ENCODE measurements around the gene CEP41. TPM values are rescaled to one million over a fixed set of nuclear protein-coding genes. Genes with fewer than 3 reads are reported as not detected.
A peak's percentile ranks its signal among the peaks of the same experiment; 100 is the strongest.

Gene CEP41
- total RNA-seq, 1 donor from 2014 or later = 10.0 TPM

DNA sequence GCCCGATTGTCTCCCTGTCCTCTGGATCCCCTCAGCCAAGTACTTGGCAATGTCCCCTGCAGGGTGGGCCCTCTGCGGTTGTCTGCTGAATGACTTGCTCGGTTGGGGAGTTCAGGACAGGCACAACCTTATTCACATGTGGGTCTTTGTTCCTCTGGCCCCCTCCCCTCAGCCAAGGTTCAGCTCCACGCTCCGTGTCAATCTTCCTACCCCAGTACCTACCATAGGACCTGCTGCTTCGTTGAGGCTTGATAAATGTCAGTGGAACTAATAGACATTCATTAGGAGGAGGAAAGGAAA lies 89.1 kb downstream of the CEP41 start:
- Histone ChIP-seq H3K4me3 (no peak overlapping the region), H3K9me3 (no peaks in the 10 kb centered on the region), H3K27me3 (ENCODE audit: low read depth) (no peaks in the 10 kb centered on the region), H3K27ac (peak overlapping the region; percentile 61), H3K4me1 (peaks cover 23% of the 10 kb centered on the region), H3K36me3 (no peaks in the 10 kb centered on the region)
- TF ChIP-seq, protein P1, sequence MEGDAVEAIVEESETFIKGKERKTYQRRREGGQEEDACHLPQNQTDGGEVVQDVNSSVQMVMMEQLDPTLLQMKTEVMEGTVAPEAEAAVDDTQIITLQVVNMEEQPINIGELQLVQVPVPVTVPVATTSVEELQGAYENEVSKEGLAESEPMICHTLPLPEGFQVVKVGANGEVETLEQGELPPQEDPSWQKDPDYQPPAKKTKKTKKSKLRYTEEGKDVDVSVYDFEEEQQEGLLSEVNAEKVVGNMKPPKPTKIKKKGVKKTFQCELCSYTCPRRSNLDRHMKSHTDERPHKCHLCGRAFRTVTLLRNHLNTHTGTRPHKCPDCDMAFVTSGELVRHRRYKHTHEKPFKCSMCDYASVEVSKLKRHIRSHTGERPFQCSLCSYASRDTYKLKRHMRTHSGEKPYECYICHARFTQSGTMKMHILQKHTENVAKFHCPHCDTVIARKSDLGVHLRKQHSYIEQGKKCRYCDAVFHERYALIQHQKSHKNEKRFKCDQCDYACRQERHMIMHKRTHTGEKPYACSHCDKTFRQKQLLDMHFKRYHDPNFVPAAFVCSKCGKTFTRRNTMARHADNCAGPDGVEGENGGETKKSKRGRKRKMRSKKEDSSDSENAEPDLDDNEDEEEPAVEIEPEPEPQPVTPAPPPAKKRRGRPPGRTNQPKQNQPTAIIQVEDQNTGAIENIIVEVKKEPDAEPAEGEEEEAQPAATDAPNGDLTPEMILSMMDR (IDR thresholded peaks at IDR 0.05) = no peak
- ATAC-seq = peak in 1 of 2 donors; percentile 4
- DNase-seq = no peak
- intact Hi-C loops (cut with DNase I) = no loop called here

DNA sequence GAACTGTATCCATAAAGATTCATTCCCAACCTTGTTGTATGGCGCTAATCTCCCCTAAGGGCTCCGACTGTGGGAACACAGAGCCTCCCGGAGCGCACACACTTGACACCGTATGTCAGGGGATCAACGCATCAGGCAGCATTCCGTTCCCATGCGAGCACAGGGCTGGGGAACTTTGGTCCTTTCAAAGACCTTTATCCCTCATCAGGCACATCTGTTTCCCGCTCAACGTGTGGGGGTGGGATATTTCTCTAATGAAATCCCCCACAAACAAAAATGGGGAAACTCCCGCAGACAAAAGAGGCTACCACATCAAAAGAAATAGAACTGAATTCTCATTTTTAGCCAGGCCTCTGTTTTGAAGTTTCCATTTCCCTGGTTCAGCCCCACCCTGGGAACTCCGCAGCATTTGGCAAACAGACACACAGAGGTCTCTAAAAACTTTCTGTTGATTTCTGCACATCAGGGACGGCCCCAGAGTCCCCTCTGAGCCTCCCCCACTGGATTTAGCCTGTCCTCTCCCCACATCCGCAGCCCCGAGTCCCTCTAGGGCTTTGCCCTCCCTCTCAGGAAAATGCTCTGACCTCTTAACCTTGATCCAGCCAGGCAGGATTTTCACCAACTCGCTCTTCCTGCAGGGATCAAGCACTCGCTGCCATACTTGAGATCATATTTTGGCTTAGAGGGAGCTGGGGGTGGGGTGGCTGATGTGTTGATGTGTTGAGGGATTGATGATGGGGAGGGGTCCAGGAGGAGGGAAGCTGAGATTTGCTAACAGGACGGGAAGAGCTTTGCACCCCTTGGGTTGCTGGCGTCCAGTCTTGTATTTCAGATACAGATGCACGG lies 89.6 kb downstream of the CEP41 start:
- Histone ChIP-seq H3K4me1 (peaks cover 19% of the 10 kb centered on the region), H3K4me3 (no peak overlapping the region), H3K27ac (peak overlapping the region; percentile 61), H3K36me3 (no peaks in the 10 kb centered on the region), H3K9me3 (no peaks in the 10 kb centered on the region), H3K27me3 (ENCODE audit: low read depth) (peaks cover under 1% of the 10 kb centered on the region)
- no peak for ATAC-seq
- intact Hi-C loops (cut with DNase I) = no loop called here
- DNase-seq = no peak
- TF ChIP-seq, protein P1 (IDR thresholded peaks at IDR 0.05) = no peak

- TF ChIP-seq, protein P1 (IDR thresholded peaks at IDR 0.05) = no peak
- H3K4me3 ChIP-seq = no peak overlapping the region
- no peaks in the 10 kb centered on the region for H3K36me3 ChIP-seq
- peaks cover 14% of the 10 kb centered on the region for H3K4me1 ChIP-seq
- H3K27me3 ChIP-seq (ENCODE audit: low read depth) = peaks cover 5% of the 10 kb centered on the region
- no peaks in the 10 kb centered on the region for H3K9me3 ChIP-seq
- H3K27ac ChIP-seq = peak overlapping the region; percentile 61
- ATAC-seq (peak in 1 of 2 donors; percentile 4), DNase-seq (no peak)
- intact Hi-C loops (cut with DNase I) = no loop called here
Observed at GRCh38 chr7:130349911-130350782, 90.7 kb downstream of the CEP41 start.

DNA sequence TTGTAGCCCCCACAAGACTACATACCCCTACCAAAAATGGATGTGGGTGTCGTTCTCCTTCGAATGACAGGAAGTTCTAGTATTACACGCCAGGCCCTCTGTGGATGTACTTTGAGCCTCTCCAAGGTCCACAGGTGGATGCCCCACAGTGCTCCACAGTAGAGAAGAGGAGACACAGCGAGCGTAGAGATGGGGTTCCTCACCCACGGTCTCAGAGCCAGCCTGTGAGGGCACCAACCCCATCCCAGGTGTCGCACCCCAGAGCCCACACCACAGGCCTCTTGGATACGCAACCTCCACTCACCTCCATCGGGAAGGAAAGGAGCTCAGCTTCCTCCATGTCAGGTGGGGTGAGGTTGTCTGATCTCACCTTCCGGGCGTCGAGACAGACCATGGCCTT lies 93.9 kb downstream of the CEP41 start:
- Histone ChIP-seq H3K4me3 (no peak overlapping the region), H3K27ac (no peak overlapping the region), H3K9me3 (no peaks in the 10 kb centered on the region), H3K27me3 (ENCODE audit: low read depth) (peaks cover 5% of the 10 kb centered on the region), H3K36me3 (no peaks in the 10 kb centered on the region), H3K4me1 (peaks cover 14% of the 10 kb centered on the region)
- intact Hi-C loops (cut with DNase I) = no loop called here
- no peak for ATAC-seq
- no peak for DNase-seq
- TF ChIP-seq, protein P1 (IDR thresholded peaks at IDR 0.05) = no peak

DNA sequence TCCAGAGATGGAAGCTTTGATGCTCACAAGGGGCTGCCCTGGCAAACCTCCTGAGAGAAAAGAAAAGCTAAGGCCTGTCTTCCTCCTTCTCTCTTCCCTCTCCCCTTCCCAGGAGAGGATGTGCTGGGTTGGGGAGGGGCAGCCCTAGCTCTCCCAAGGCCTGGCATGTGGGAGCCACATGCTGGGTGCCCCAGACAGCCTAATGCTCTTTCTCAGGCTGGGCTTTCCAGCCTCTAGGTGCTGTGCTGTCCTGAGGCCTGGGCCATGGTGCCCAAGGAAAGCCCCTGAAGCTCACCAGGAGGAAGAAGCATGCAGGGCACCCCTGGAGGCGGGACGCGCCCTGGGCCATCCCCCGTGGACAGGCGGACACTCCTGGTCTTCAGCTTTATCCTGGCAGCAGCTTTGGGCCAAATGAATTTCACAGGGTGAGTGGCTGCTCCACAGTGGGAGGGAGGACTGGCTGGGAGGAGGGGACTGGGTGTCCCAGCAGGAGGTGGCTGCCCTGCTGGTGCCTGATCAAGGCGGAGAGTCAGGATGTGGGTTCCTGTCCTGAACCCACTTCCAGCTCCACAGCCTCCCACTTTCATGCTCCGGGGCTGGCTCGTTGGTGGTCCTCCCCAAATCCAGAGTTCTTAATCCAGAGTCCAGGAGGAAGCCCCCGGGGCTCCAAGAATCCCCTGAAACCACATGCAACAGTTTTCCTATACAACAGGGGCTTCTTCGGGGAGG lies 94.5 kb downstream of the CEP41 start:
- no peaks in the 10 kb centered on the region for H3K9me3 ChIP-seq
- DNase-seq (no peak), ATAC-seq (no peak)
- peaks cover 8% of the 10 kb centered on the region for H3K4me1 ChIP-seq
- no peaks in the 10 kb centered on the region for H3K36me3 ChIP-seq
- no peak overlapping the region for H3K27ac ChIP-seq
- H3K27me3 ChIP-seq (ENCODE audit: low read depth) = peaks cover 5% of the 10 kb centered on the region
- intact Hi-C loops (cut with DNase I) = no loop called here
- H3K4me3 ChIP-seq = no peak overlapping the region
- TF ChIP-seq, protein P1 (IDR thresholded peaks at IDR 0.05) = no peak

All from lower lobe of right lung (tissue), 2 donors.